Stimulated activated naive CD8-positive, alpha-beta T cell treated with anti-CD3 and anti-CD28 coated beads, Interleukin-15, Interleukin-2, amounts not matched to agents 100 ng/mL and 50 ng/mL, for 24 hours (primary cell): ENCODE results near the gene RUNX3.
"Not testable (repeated sequence)": the region's sequence is repeated elsewhere in the genome, so short reads cannot be mapped to it uniquely, and the experiment has no call there.

Experiments
- H3K27ac Mint-ChIP-seq: one replicate; pipeline ENCODE4 v1.8.0; 2021; ENCODE audit warnings: mild to moderate bottlenecking, mixed read lengths
- H3K27me3 Mint-ChIP-seq: one replicate; pipeline ENCODE4 v1.8.0; 2021; ENCODE audit warnings: mixed read lengths
- H3K36me3 Mint-ChIP-seq: one replicate; pipeline ENCODE4 v1.8.0; 2021; ENCODE audit warnings: low read depth, mixed read lengths
- H3K4me1 Mint-ChIP-seq: one replicate; pipeline ENCODE4 v1.8.0; 2021; ENCODE audit warnings: low read depth, mixed read lengths
- H3K4me3 Mint-ChIP-seq: one replicate; pipeline ENCODE4 v1.8.0; 2021; ENCODE audit warnings: mild to moderate bottlenecking, mixed read lengths
- H3K9me3 Mint-ChIP-seq: one replicate; pipeline ENCODE4 v1.8.0; 2021; ENCODE audit warnings: mixed read lengths

The RUNX3 gene

GRCh38 chr1:24911651-24912155 is 18.4 kb downstream of the RUNX3 start:
- H3K27ac Mint-ChIP-seq: peak overlapping the region; percentile 95
- peaks cover 86% of the 10 kb centered on the region for H3K4me1 Mint-ChIP-seq
- H3K27me3 Mint-ChIP-seq: no peaks in the 10 kb centered on the region
- H3K9me3 Mint-ChIP-seq: no peaks in the 10 kb centered on the region
- peaks cover 71% of the 10 kb centered on the region for H3K36me3 Mint-ChIP-seq
- peak overlapping the region; percentile 59 for H3K4me3 Mint-ChIP-seq

GRCh38 chr1:24910751-24911650 is 19.1 kb downstream of the RUNX3 start:
- peaks cover 76% of the 10 kb centered on the region for H3K36me3 Mint-ChIP-seq
- H3K9me3 Mint-ChIP-seq: no peaks in the 10 kb centered on the region
- H3K27ac Mint-ChIP-seq: peak overlapping the region; percentile 95
- peaks cover 84% of the 10 kb centered on the region for H3K4me1 Mint-ChIP-seq
- no peaks in the 10 kb centered on the region for H3K27me3 Mint-ChIP-seq
- H3K4me3 Mint-ChIP-seq: peak overlapping the region; percentile 59

GRCh38 chr1:24910210-24910609 is 19.9 kb downstream of the RUNX3 start:
- Mint-ChIP-seq H3K9me3 (no peaks in the 10 kb centered on the region), H3K4me3 (no peak overlapping the region), H3K36me3 (peaks cover 73% of the 10 kb centered on the region), H3K27me3 (no peaks in the 10 kb centered on the region), H3K27ac (peak overlapping the region; percentile 80), H3K4me1 (peaks cover 76% of the 10 kb centered on the region)

- H3K27me3 Mint-ChIP-seq: no peaks in the 10 kb centered on the region
- no peaks in the 10 kb centered on the region for H3K9me3 Mint-ChIP-seq
- peak overlapping the region; percentile 47 for H3K4me3 Mint-ChIP-seq
- H3K4me1 Mint-ChIP-seq: peaks cover 69% of the 10 kb centered on the region
- peaks cover 71% of the 10 kb centered on the region for H3K36me3 Mint-ChIP-seq
- peak overlapping the region; percentile 80 for H3K27ac Mint-ChIP-seq
Measured at GRCh38 chr1:24909388-24909898, 20.6 kb downstream of the RUNX3 start.

GRCh38 chr1:24908591-24909259 is 21.4 kb downstream of the RUNX3 start:
- Mint-ChIP-seq H3K36me3 (peaks cover 74% of the 10 kb centered on the region), H3K9me3 (no peaks in the 10 kb centered on the region), H3K27me3 (no peaks in the 10 kb centered on the region), H3K4me3 (no peak overlapping the region), H3K27ac (peak overlapping the region; percentile 82), H3K4me1 (peaks cover 70% of the 10 kb centered on the region)

- Mint-ChIP-seq H3K4me1 (peaks cover 68% of the 10 kb centered on the region), H3K36me3 (peaks cover 83% of the 10 kb centered on the region), H3K4me3 (peak overlapping the region; percentile 39), H3K27ac (peak overlapping the region; percentile 82)
- not testable (repeated sequence) for H3K9me3 Mint-ChIP-seq, H3K27me3 Mint-ChIP-seq
Measured at GRCh38 chr1:24907587-24908294, 22.3 kb downstream of the RUNX3 start.

GRCh38 chr1:24906760-24907490 is 23.2 kb downstream of the RUNX3 start:
- no peaks in the 10 kb centered on the region for H3K9me3 Mint-ChIP-seq
- H3K27me3 Mint-ChIP-seq: no peaks in the 10 kb centered on the region
- H3K27ac Mint-ChIP-seq: peak overlapping the region; percentile 82
- no peak overlapping the region for H3K4me3 Mint-ChIP-seq
- peaks cover 68% of the 10 kb centered on the region for H3K4me1 Mint-ChIP-seq
- peaks cover 83% of the 10 kb centered on the region for H3K36me3 Mint-ChIP-seq

GRCh38 chr1:24905979-24906720 is 23.9 kb downstream of the RUNX3 start:
- peak overlapping the region; percentile 40 for H3K27ac Mint-ChIP-seq

GRCh38 chr1:24905355-24905978 is 24.6 kb downstream of the RUNX3 start:
- H3K4me3 Mint-ChIP-seq: no peak overlapping the region
- H3K9me3 Mint-ChIP-seq: no peaks in the 10 kb centered on the region
- no peaks in the 10 kb centered on the region for H3K27me3 Mint-ChIP-seq
- H3K4me1 Mint-ChIP-seq: peaks cover 64% of the 10 kb centered on the region
- peak overlapping the region; percentile 58 for H3K27ac Mint-ChIP-seq
- H3K36me3 Mint-ChIP-seq: peaks cover 76% of the 10 kb centered on the region

More at GRCh38 chr1:24905979-24906720, 23.9 kb downstream of the RUNX3 start:
- H3K4me3 Mint-ChIP-seq: no peak overlapping the region
- H3K4me1 Mint-ChIP-seq: peaks cover 65% of the 10 kb centered on the region
- peaks cover 81% of the 10 kb centered on the region for H3K36me3 Mint-ChIP-seq
- no peaks in the 10 kb centered on the region for H3K9me3 Mint-ChIP-seq
- no peaks in the 10 kb centered on the region for H3K27me3 Mint-ChIP-seq

GRCh38 chr1:24904731-24905354 is 25.2 kb downstream of the RUNX3 start:
- Mint-ChIP-seq H3K36me3 (peaks cover 72% of the 10 kb centered on the region), H3K4me1 (peaks cover 65% of the 10 kb centered on the region), H3K4me3 (no peak overlapping the region), H3K27ac (peak overlapping the region; percentile 58), H3K9me3 (no peaks in the 10 kb centered on the region), H3K27me3 (no peaks in the 10 kb centered on the region)

GRCh38 chr1:24903955-24904730 is 25.9 kb downstream of the RUNX3 start:
- Mint-ChIP-seq H3K4me3 (no peak overlapping the region), H3K4me1 (peaks cover 63% of the 10 kb centered on the region), H3K27me3 (no peaks in the 10 kb centered on the region), H3K27ac (peak overlapping the region; percentile 21), H3K36me3 (peaks cover 71% of the 10 kb centered on the region), H3K9me3 (no peaks in the 10 kb centered on the region)

- H3K27ac Mint-ChIP-seq: peak overlapping the region; percentile 45
- peaks cover 66% of the 10 kb centered on the region for H3K4me1 Mint-ChIP-seq
- no peaks in the 10 kb centered on the region for H3K27me3 Mint-ChIP-seq
- no peak overlapping the region for H3K4me3 Mint-ChIP-seq
- H3K36me3 Mint-ChIP-seq: peaks cover 65% of the 10 kb centered on the region
- H3K9me3 Mint-ChIP-seq: no peaks in the 10 kb centered on the region
Measured at GRCh38 chr1:24903560-24903954, 26.5 kb downstream of the RUNX3 start.
